Coronary artery (tissue), 2 donors: Measurements from ENCODE around the gene TPRX1.
"Not testable (repeated sequence)": the region's sequence is repeated elsewhere in the genome, so short reads cannot be mapped to it uniquely, and the experiment has no call there.

Experiments used
- DNase-seq: peaks from one replicate; pipeline ENCODE4 v3.0.0-alpha.2; 2017; ENCODE audit warnings: low spot score
- H3K27ac ChIP-seq, 2 donors: fragments of 200-600 bp; sonication (generic); one replicate each; pipeline ENCODE4 v1.5.1; 2016 to 2019
- H3K4me3 ChIP-seq: fragments of 200-600 bp; sonication (generic); 2 replicates; pipeline ENCODE4 v1.5.1; 2016; ENCODE audit warnings: mild to moderate bottlenecking, moderate library complexity
- CTCF ChIP-seq: fragments of 200-600 bp; sonication (generic); IDR thresholded peaks from one replicate; pipeline ENCODE4 v1.5.1; 2019; ENCODE audit warnings: antibody characterized with exemption

Gene TPRX1

GRCh38 chr19:47786566-47786965 lies 17.8 kb downstream of the TPRX1 start:
- H3K27ac ChIP-seq: no peak overlapping the region
- no peak for TF ChIP-seq CTCF
- no peak overlapping the region for H3K4me3 ChIP-seq
- DNase-seq: no peak

- no peak for TF ChIP-seq CTCF
- H3K27ac ChIP-seq: peak overlapping the region; percentile 99
- peak overlapping the region; percentile 89 for H3K4me3 ChIP-seq
- DNase-seq: no peak
Observed at GRCh38 chr19:47781590-47782262, 22.6 kb downstream of the TPRX1 start.

- Histone ChIP-seq H3K27ac (peak overlapping the region; percentile 99), H3K4me3 (peak overlapping the region; percentile 89)
- no peak for TF ChIP-seq CTCF
- DNase-seq: no peak
Observed at GRCh38 chr19:47780215-47780551, 24.2 kb downstream of the TPRX1 start.

- DNase-seq: peak; percentile 84
- no peak for TF ChIP-seq CTCF
- H3K4me3 ChIP-seq: peak overlapping the region; percentile 89
- H3K27ac ChIP-seq: peak overlapping the region; percentile 99
Observed at GRCh38 chr19:47779524-47780214, 24.7 kb downstream of the TPRX1 start.

- peak overlapping the region; percentile 99 for H3K27ac ChIP-seq
- peak overlapping the region; percentile 89 for H3K4me3 ChIP-seq
- TF ChIP-seq CTCF: no peak
- no peak for DNase-seq
Observed at GRCh38 chr19:47778954-47779351, 25.4 kb downstream of the TPRX1 start.

GRCh38 chr19:47778049-47778953 lies 26.1 kb downstream of the TPRX1 start, which contains the start of gene SELENOW:
Gene SELENOW (plus strand): TSS chr19:47778703. CDS start chr19:47778786, 83 bp downstream.
- Histone ChIP-seq H3K27ac (peak within 1 kb of the TSS; percentile 99), H3K4me3 (peak within 1 kb of the TSS; percentile 89)
- TF ChIP-seq CTCF: no peak
- peak; percentile 86 for DNase-seq

GRCh38 chr19:47777245-47778048 lies 26.9 kb downstream of the TPRX1 start:
- H3K27ac ChIP-seq: peak overlapping the region; percentile 99
- peak overlapping the region; percentile 89 for H3K4me3 ChIP-seq
- not testable (repeated sequence) for DNase-seq
